K562 (cell line): ENCODE results near the gene WDR1. TPM values are rescaled to one million over a fixed set of nuclear protein-coding genes. Genes with fewer than 3 reads are reported as not detected.

Experiments
- EGR1 ChIP-seq: fragments of 450-650 bp; conservative IDR thresholded peaks from 2 replicates; pipeline ENCODE4 v1.6.1; 2017; ENCODE audit warnings: mild to moderate bottlenecking
- KAT2B ChIP-seq: IDR thresholded peaks from one replicate; pipeline ENCODE4 v1.6.1; 2012; ENCODE audit warnings: low read depth, mild to moderate bottlenecking, control low read depth, inconsistent platforms, low read length, moderate library complexity
- NCOA4 ChIP-seq: fragments of 450-650 bp; IDR thresholded peaks from 2 replicates; pipeline ENCODE4 v1.6.1; 2018; ENCODE audit warnings: mild to moderate bottlenecking; ENCODE audit not compliant: partially characterized antibody
- RBBP5 ChIP-seq: fragments of 200-600 bp; sonication (generic); IDR thresholded peaks from 2 replicates; pipeline ENCODE4 v1.6.1; 2012; ENCODE audit warnings: borderline replicate concordance, mild to moderate bottlenecking, low read length, control low read depth, inconsistent platforms; ENCODE audit not compliant: insufficient read depth, poor library complexity, severe bottlenecking
- ZNF184 ChIP-seq: sonication (generic); formaldehyde crosslinking; IDR thresholded peaks from 2 replicates; pipeline ENCODE4 v1.5.0; 2020; ENCODE audit warnings: missing genetic modification reagents
- ZNF354B ChIP-seq: fragments of 250-450 bp; sonication (Bioruptor Pico); IDR thresholded peaks from 2 replicates; pipeline ENCODE4 v1.4.0; 2020
- ZNF79 ChIP-seq: fragments of 250-450 bp; sonication (Bioruptor Pico); IDR thresholded peaks from 2 replicates; pipeline ENCODE4 v1.4.0; 2020; ENCODE audit warnings: low read depth, mild to moderate bottlenecking, moderate library complexity
- ZNF830 ChIP-seq: fragments of 250-450 bp; sonication (Bioruptor Pico); IDR thresholded peaks from 2 replicates; pipeline ENCODE4 v1.5.0; 2021; ENCODE audit warnings: mild to moderate bottlenecking
- polyA plus RNA-seq, 8 experiments: library from polyadenylated mRNA; depleted of rRNA in 4 of 8; stranded (reverse) in 5 of 8; unstranded in 3 of 8; fragments of >200 nt; fragmentation: Nextera tagmentation in 2 of 8; fragmentation: Illumina TruSeq in 1 of 8; extraction: Ambion mirVana in 2 of 8; extraction: Trizol in 1 of 8; gene quantifications; 2 replicates each; pipeline versions ENCODE4 v1.2.1 to v1.2.3, GENCODE V29; 2011 to 2014; ENCODE audit warnings: inconsistent platforms in 1 of 8, missing spikeins in 1 of 8
- total RNA-seq, 7 experiments: library from RNA; depleted of rRNA in 6 of 7; stranded (reverse); fragments of >200 nt in 6 of 7; fragmentation: Illumina TruSeq in 2 of 7; extraction: Trizol in 2 of 7; gene quantifications; 2 replicates each; pipeline versions ENCODE4 v1.2.1 to v1.2.3, GENCODE V29; 2011 to 2021; ENCODE audit warnings: low replicate concordance in 1 of 7
- TF ChIP-seq, protein P1 (sequence below): sonication (generic); formaldehyde crosslinking; IDR thresholded peaks from 2 replicates; pipeline ENCODE4 v1.8.1; 2023; ENCODE audit warnings: mild to moderate bottlenecking, missing genetic modification reagents, moderate library complexity
- TF ChIP-seq, protein P2 (sequence below): IDR thresholded peaks from 3 replicates; pipeline ENCODE4 v1.6.1; 2011; ENCODE audit warnings: borderline replicate concordance, mild to moderate bottlenecking; ENCODE audit not compliant: insufficient read length, insufficient read depth
- TF ChIP-seq, protein P3 (sequence below), 2 experiments: IDR thresholded peaks; 2 replicates each; pipeline ENCODE4 v1.6.1; 2012; ENCODE audit warnings: improper control_type of control experiment in 2 of 2, low read depth in 2 of 2, low read length in 2 of 2, borderline replicate concordance in 1 of 2
- TF ChIP-seq, protein P4 (sequence below), 2 experiments: fragments of 450-650 bp; IDR thresholded peaks; 2 replicates each; pipeline ENCODE4 v1.6.1; 2016
- TF ChIP-seq, protein P5 (sequence below): sonication (generic); formaldehyde crosslinking; IDR thresholded peaks from 2 replicates; pipeline ENCODE4 v1.8.1; 2023; ENCODE audit warnings: mild to moderate bottlenecking, missing genetic modification reagents

Gene WDR1
- total and polyA plus RNA-seq, 9 of the 15 experiments (the other 6 are each of a cell fraction or from before 2014, with no cell fraction given) = 16.1 to 213 (median 125) TPM

DNA sequence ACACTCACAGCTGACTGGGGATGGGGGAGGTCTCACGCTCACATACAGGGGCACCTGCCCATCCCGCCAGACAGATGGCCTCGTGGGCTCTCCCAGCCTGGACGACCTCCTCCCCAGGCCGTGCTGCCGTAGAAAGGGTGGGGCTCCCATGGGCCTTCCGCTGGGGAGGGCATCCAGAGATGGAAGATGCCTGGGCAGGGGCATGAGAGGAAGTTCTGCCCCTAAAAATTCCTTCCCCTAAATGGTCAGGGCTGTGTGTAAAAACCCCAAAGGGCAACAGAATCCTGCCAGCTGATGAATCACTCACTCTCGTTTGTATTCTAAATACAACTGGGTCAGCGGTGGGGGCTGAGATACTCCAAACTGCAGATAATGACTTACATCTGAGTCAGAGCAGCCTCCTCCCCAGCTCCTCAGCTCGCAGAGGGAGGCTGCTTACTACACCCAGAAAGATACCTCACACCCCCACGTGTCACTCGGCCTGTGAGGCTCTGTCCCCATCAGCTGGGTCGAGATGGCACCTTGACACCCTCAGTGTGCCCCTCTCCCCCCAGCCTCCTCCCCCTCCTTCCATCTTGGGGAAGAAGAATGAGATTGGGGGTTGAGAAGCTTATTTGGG is 10.1 kb downstream of the WDR1 start (continued):
- TF ChIP-seq ZNF354B (CRISPR knock-in tag) (no peak), ZNF184 (CRISPR knock-in tag) (no peak), EGR1 (peak; percentile 47), NCOA4 (no peak), KAT2B (no peak), ZNF830 (no peak), ZNF79 (CRISPR knock-in tag) (no peak), RBBP5 (peak; percentile 0)
- TF ChIP-seq, protein P1, sequence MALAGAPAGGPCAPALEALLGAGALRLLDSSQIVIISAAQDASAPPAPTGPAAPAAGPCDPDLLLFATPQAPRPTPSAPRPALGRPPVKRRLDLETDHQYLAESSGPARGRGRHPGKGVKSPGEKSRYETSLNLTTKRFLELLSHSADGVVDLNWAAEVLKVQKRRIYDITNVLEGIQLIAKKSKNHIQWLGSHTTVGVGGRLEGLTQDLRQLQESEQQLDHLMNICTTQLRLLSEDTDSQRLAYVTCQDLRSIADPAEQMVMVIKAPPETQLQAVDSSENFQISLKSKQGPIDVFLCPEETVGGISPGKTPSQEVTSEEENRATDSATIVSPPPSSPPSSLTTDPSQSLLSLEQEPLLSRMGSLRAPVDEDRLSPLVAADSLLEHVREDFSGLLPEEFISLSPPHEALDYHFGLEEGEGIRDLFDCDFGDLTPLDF (CRISPR knock-in tag) = no peak
- TF ChIP-seq, protein P2, sequence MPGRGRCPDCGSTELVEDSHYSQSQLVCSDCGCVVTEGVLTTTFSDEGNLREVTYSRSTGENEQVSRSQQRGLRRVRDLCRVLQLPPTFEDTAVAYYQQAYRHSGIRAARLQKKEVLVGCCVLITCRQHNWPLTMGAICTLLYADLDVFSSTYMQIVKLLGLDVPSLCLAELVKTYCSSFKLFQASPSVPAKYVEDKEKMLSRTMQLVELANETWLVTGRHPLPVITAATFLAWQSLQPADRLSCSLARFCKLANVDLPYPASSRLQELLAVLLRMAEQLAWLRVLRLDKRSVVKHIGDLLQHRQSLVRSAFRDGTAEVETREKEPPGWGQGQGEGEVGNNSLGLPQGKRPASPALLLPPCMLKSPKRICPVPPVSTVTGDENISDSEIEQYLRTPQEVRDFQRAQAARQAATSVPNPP = no peak
- TF ChIP-seq, protein P3, sequence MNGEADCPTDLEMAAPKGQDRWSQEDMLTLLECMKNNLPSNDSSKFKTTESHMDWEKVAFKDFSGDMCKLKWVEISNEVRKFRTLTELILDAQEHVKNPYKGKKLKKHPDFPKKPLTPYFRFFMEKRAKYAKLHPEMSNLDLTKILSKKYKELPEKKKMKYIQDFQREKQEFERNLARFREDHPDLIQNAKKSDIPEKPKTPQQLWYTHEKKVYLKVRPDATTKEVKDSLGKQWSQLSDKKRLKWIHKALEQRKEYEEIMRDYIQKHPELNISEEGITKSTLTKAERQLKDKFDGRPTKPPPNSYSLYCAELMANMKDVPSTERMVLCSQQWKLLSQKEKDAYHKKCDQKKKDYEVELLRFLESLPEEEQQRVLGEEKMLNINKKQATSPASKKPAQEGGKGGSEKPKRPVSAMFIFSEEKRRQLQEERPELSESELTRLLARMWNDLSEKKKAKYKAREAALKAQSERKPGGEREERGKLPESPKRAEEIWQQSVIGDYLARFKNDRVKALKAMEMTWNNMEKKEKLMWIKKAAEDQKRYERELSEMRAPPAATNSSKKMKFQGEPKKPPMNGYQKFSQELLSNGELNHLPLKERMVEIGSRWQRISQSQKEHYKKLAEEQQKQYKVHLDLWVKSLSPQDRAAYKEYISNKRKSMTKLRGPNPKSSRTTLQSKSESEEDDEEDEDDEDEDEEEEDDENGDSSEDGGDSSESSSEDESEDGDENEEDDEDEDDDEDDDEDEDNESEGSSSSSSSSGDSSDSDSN (IDR thresholded peaks at IDR 0.05; ENCODE audit: borderline replicate concordance in 1 of 2, low read depth in 2 of 2, low read length in 2 of 2) = no peak
- TF ChIP-seq, protein P4, sequence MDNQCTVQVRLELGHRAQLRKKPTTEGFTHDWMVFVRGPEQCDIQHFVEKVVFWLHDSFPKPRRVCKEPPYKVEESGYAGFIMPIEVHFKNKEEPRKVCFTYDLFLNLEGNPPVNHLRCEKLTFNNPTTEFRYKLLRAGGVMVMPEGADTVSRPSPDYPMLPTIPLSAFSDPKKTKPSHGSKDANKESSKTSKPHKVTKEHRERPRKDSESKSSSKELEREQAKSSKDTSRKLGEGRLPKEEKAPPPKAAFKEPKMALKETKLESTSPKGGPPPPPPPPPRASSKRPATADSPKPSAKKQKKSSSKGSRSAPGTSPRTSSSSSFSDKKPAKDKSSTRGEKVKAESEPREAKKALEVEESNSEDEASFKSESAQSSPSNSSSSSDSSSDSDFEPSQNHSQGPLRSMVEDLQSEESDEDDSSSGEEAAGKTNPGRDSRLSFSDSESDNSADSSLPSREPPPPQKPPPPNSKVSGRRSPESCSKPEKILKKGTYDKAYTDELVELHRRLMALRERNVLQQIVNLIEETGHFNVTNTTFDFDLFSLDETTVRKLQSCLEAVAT (IDR thresholded peaks at IDR 0.05) = no peak
- TF ChIP-seq, protein P5, sequence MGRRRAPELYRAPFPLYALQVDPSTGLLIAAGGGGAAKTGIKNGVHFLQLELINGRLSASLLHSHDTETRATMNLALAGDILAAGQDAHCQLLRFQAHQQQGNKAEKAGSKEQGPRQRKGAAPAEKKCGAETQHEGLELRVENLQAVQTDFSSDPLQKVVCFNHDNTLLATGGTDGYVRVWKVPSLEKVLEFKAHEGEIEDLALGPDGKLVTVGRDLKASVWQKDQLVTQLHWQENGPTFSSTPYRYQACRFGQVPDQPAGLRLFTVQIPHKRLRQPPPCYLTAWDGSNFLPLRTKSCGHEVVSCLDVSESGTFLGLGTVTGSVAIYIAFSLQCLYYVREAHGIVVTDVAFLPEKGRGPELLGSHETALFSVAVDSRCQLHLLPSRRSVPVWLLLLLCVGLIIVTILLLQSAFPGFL (CRISPR knock-in tag) = no peak
